Measurements from ENCODE around the gene FGD4.
"Not testable (repeated sequence)": the region's sequence is repeated elsewhere in the genome, so short reads cannot be mapped to it uniquely, and the experiment has no call there.

The FGD4 gene

DNA sequence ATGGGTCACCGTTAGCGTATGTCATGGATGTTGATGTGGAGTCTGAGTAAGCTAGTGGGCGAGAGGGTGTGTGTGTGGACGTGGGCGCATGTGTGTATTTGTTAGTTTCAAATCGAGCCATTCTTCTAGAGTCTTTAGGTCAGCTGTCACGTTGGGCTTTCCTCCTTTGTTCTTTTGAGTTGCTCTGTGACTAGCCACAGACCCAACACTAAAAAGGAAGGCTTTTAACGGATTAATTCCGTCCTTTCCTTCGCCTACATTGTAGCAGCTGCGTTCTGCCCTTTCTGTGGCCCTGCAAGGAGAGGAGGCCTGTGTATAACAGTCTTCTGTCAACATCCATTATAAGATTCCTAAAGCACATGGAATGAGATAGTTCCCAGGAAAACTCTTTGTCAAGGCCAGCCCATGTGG, 162.6 kb downstream of the FGD4 start:
- no peak for DNase-seq (ENCODE audit: low spot score)

DNA sequence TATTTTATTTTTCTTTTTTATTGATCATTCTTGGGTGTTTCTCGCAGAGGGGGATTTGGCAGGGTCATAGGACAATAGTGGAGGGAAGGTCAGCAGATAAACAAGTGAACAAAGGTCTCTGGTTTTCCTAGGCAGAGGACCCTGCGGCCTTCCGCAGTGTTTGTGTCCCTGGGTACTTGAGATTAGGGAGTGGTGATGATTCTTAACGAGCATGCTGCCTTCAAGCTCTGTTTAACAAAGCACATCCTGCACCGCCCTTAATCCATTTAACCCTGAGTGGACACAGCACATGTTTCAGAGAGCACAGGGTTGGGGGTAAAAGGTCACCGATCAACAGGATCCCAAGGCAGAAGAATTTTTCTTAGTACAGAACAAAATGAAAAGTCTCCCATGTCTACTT, 163.1 kb downstream of the FGD4 start:
- not testable (repeated sequence) for DNase-seq (ENCODE audit: low spot score)

GRCh38 chr12:32566663-32567295, 167.4 kb downstream of the FGD4 start:
- DNase-seq (ENCODE audit: low spot score), result no peak

GRCh38 chr12:32567296-32567674, 167.9 kb downstream of the FGD4 start:
- DNase-seq (ENCODE audit: low spot score), result no peak

GRCh38 chr12:32568228-32568627, 168.9 kb downstream of the FGD4 start:
- DNase-seq (ENCODE audit: low spot score), result peak; percentile 47

DNA sequence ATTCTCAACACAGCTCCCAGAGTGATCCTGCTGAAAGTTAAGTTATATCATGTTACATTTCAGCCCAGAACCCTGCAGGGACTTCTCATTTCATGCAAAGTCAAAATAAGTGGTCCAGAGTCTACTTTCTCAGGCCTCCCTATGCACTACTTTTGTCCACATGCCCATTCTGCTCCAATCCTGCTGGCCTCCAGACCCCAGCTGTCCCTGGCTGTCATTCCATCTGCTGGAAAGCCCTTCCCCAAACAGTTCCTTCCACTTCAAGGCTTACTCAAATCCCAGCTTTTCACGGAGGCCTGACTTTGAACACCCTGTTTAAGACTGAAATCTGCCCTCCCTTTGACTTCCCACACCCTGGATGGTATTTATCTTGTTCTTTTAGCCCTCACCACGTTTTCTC, 169.9 kb downstream of the FGD4 start:
- no peak for DNase-seq (ENCODE audit: low spot score)

- DNase-seq (ENCODE audit: low spot score), result no peak
These were observed 175.2 kb downstream of the FGD4 start for GRCh38 chr12:32574585-32574984.

- no peak for DNase-seq (ENCODE audit: low spot score)
These were observed 178.0 kb downstream of the FGD4 start for GRCh38 chr12:32577328-32577727.

- peak; percentile 20 for DNase-seq (ENCODE audit: low spot score)
These were observed 184.2 kb downstream of the FGD4 start for GRCh38 chr12:32583534-32583933.

DNA sequence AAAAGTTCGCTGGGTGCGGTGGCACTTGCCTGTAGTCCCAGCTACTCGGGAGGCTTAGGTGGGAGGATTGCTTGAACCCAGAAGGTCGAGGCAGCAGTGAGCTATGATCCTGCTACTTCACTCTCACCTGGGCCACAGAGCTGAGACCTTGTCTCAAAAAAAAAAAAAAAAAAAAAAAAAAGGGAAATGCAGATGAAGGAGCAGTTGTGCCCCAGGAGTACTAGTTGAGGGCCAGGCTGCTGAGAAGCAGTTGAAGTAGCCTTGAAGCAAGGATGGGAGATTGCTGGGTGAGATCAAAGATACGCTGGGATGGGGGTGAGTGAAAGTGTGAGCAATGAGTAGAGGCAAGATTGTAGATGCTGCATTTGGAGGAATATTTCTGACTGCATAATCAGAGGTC, 186.3 kb downstream of the FGD4 start:
- no peak for DNase-seq (ENCODE audit: low spot score)

GRCh38 chr12:32586390-32586789, 187.0 kb downstream of the FGD4 start:
- peak; percentile 25 for DNase-seq (ENCODE audit: low spot score)

- no peak for DNase-seq (ENCODE audit: low spot score)
These were observed 188.5 kb downstream of the FGD4 start for GRCh38 chr12:32587581-32588495.

GRCh38 chr12:32588604-32589003, 189.2 kb downstream of the FGD4 start:
- DNase-seq (ENCODE audit: low spot score), result no peak

DNA sequence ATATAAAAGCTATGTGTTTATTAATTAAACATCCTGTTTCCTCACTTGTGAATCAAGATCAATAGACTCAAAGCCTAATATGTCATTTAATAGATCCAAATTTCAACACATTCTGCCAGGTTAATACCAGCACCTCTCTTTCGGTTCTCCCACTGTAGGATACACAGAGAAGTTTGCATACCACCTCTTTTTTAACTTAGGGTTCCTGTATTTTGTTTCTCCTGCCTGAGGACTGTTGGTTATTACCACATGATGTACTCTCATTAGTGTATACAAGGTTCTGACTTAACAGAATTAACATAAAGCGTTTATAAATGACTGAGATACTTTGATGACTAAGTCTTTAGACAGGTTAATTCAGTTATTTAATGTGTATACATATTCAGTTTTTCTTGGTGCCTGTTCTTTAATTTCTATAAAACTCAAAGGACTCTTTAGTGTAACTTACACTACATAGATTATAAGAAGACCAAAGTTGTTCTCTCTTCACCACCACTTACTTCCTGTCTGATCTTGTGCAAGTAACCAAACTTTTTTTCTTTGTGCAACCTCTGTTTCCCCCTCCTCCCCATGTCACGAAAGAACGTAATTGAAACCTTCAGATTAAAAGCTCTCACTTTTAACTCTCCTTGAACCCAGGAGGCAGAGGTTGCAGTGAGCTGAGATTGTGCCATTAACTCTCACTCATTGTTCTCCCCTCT, 190.0 kb downstream of the FGD4 start:
- no peak for DNase-seq (ENCODE audit: low spot score)

DNA sequence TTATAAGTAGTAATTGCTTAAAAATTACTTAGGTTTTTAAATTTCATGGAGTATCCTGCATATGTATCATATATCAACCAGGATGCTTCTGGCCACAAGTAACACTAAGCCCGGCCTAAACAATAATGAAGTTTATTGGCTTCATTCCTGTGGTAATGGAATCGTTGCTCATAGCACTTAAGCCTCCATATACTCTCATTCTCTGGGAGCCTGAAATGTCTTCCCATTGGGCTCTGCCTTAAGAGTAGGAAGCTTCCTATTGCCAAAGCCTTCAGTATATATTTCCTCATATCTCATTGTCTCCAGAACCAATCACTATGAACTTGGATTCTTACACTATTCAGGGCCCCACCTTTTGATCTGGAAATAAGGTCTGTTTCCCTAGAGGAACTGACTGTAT, 195.9 kb downstream of the FGD4 start:
- no peak for DNase-seq (ENCODE audit: low spot score)

DNA sequence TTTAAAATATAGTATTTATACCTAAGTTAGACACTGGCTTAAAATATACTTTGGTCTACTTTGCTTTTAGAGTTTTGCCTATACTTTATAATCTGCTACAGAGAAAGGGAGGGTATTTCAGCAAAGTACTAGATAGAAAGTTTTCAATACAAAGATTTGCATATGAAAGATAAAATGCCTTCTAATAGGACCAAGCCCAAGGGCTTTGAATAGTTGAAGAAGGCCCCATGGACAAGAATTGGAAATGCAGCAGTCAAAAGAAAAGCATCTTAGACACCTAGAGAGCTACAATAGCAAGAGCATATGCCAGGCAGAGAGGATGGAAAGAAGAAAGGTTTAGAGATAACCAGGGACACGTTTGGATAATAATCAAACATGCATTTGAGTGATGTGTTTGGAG, 196.7 kb downstream of the FGD4 start:
- DNase-seq (ENCODE audit: low spot score), result no peak

- DNase-seq (ENCODE audit: low spot score), result no peak
These were observed 199.3 kb downstream of the FGD4 start for GRCh38 chr12:32598688-32599087.

GRCh38 chr12:32600681-32601080, 201.3 kb downstream of the FGD4 start:
- no peak for DNase-seq (ENCODE audit: low spot score)

GRCh38 chr12:32603071-32603470, 203.7 kb downstream of the FGD4 start:
- no peak for DNase-seq (ENCODE audit: low spot score)

DNA sequence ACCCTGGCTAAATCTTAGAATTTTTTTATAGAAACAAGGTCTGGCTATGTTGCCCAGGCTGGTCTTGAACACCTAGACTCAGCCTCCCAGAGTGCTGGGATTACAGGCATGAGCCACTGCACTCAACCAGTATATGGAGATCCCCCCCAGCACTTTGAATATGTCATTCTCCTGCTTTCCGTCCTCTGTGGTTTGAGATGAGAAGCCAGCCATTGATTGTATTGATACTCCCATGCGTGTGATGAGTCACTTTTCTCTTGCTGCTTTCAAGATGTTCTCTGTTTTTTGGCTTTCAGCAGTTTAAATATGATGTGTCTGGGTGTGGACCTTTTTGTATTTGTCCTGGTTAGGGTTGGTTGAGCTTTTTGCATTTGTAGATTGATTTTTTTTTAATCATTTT, 204.5 kb downstream of the FGD4 start:
- DNase-seq (ENCODE audit: low spot score), result no peak

DNA sequence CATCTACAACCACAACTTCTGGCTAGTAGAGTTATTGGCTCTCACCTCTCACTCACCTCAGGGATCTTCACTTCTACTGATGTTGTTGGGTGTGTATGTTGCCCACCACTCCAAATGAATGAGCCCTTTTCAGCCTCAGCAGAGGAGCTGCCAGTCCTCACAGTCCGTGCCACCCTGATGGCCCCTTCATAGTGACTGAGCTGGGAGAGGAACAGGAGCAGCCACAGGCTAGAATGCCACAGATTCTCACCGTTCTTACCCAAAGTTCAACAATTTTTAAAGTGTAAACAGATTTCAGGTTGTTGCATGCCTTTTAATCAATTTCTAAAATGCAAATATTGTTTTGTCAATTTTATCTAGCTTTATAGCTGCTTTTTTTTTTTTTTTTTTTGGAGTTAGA, 205.2 kb downstream of the FGD4 start:
- no peak for DNase-seq (ENCODE audit: low spot score)

- no peak for DNase-seq (ENCODE audit: low spot score)
These were observed 206.2 kb downstream of the FGD4 start for GRCh38 chr12:32605326-32606095.

All from hepatic stellate cell (primary cell).